NCI-H524 treated with DMSO at 0.1 percent for 48 hours (cell line): Measurements from ENCODE around the gene ZFP57.
A peak's percentile ranks its signal among the peaks of the same experiment; 100 is the strongest.

Experiments
- DNase-seq: peaks from one replicate; lab custom pipeline; 2025; lab: John Stamatoyannopoulos, UW

Gene ZFP57

DNA sequence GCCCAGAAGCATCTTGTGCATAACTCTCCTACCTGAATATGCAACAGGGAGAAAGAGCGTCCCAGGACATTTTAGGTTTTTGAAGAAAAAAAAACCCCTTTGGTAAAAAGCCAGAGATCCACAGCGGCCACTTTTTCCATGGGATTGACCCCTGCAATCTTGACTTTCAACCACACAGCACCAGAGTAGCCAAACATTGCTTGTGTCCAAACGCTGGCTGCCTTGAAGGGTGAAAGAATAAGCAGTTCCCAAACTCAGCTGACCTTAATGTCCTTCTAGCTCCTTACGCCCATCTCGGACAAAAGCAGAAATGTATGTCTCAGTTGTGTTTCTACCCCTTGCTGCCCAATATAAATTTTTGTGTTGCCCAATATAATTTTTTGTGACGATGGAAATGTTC is 25.3 kb downstream of the ZFP57 start:
- no peak for DNase-seq

DNA sequence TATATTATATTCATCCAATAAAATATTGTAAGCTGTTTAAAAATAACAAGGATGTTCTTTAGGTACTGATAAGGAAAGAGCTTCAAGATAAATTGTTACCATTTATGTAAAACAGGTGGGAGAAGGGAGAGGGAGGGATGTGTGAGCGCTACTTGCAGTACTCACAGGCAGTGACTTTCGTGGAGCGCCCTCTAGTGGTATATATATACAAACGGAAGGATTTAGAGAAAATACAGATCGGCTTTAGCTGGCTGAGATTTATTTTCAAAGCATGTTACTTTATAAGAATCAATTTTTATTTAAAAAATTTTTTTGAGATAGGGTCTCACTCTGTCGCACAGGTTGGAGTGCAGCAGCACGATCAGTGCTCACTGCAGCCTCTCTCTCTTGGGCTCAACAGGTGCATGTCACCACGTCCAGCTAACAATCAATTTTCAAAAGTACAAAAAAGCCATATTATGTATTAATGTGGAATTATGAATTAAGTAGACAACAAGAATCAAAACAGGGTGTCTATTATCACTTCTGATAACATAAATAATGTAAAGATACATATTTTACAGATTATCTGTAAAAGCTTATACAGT is 27.4 kb downstream of the ZFP57 start:
- peak; percentile 25 for DNase-seq

DNA sequence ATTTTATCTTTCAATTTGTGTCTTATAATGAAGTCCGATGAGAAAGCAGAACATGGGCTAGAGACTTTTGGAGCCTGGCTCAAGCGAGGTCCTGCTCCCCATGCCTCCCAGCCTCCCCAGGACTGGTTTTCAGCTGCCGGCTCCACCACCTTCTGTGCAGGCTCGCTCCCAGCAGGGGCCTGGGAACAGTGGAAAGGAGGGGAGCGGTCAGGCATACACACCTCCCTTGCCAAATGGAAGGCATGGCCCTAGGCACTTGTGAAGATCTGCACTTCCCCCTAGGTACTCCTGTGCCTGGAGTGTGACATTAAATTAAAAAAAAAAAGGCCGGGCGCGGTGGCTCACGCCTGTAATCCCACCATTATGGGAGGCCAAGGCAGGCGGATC is 28.8 kb downstream of the ZFP57 start:
- no peak for DNase-seq

DNA sequence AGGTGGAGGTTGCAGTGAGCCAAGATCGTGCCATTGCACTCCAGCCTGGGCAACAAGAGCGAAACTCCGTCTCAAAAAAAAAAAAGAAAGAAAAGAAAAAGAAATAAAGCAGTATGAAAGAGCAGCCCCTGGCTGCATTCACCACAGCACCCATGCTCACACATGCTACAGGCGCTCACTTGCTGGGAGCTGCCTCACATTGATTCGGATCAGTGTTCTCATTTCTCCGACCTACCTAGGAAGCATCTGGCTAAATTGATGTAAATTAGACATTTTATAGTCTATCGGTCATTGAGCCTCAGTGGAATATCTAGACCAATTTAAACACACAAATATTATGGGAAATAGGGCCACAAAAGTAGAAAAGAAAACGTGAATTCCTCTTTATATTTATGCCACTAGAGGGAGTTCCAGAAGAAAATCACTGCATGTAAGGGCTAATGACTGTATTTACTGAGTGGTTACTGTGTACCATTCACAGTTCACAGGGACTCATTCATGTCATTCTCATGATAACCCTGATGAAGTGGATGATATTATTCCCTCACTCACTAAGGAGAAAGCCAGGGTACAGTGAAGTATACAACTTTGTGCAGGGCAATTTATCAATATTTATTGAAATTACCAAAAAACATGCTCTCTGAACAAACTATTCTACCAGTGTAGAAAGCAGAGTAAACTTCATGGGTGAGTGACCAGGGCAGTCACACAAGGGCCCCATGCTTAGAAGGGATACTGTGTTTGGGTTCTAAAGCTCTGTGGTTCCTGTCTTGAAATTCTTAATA is 29.3 kb downstream of the ZFP57 start:
- no peak for DNase-seq

DNA sequence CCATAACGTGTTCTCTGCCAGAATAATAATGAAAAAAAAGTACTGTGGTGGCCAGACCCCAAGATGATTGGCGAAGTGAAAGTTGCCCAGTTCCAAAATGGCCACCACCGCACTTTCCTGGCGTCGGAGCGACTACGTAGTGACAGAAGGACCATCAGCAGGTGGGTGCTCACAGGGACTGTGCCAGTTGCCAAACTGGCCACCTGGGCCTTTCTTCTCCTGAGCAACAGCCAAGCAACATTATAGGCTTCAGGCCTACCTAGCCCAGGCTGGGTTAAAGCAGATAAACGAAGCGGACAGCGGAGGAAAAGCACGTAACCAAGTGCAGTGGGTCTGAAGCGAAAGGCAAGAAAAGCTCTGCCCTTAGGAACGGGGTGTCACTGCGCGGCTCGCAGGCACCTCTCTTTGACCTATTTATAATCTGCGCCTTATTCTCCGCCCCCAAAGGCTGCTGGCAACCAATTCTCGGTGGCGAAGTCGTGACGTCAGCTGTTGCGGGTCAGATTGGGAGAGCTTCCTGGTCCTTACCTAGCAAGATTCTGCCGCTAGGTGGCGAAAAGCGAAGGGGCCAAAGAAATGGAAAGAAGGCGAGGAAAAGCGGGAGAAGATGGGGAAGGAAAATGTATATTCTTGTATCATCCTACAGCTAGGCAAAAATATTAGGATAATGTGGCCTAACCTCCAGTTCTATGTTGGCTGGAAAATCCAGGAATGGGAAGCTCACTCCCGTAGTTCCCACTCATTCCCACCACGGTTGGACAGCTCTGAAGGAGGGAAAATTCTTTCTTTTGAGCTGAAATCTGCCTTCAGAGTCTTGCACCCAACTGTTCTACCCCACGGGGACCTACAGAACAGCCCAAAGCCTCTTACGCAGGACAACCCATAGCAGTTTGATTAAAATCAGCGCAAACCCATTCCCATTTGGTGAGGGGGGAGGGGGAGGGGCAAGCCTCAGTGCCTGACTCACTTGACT is 31.0 kb downstream of the ZFP57 start:
- peak; percentile 78 for DNase-seq

DNA sequence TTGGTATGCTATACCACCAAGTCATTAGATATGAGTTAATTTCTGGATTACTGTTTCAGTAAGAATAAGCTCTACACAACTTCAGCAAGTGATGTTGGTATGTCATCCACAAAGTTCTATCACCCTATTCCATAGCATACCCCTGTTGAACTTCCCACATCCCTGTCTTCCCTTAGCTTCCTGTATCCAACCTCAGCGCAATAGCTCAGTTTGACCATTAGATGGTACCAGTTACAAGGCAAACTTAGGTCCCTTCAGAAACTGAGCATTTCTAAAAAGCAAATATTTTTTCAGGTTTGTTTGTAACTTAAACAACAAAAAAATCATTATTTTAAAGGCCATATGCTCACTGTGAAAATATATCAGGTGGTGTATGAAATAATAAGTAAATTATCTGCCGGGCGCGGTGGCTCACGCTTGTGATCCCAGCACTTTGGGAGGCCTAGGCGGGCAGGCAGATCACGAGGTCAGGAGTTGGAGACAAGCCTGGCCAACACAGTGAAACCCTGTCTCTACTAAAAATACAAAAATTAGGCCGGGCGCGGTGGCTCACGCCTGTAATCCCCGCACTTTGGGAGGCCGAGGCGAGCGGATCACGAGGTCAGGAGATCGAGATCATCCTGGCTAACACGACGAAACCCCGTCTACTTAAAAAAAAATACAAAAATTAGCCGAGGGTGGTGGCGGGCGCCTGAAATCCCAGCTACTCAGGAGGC is 32.9 kb downstream of the ZFP57 start:
- DNase-seq: no peak

DNA sequence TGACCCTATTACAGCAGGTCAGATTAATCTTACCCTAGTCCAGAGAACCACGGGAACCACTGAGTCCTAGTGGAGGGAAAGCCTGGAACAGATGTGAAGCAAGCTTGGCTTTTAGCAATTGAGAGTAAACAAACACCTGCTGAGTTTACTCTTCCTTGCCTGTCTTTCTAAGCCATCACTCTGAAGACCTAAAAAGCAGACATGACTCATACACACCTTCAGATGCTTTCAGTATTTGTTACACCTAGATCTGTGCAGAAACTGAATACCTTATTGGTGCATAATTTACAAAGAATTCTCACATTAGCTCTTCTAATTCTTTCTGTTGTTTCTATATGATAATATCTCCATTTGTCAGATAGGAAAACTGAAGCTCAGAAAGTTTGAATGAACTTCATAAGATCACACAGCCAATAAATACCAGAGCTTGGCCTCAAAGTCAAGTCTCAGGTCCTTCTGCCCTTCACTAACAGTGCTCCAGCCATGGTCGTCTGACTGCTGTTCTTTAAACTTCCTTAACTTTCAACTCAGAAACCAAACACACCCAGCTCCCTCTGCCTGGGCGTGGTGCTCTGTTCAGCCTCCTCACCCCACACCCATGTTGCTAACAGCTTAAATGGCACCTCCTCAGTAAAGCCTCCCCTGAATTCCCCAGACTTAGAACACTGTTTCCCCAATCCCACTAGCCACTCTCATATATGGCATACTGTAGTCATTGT is 39.4 kb downstream of the ZFP57 start:
- no peak for DNase-seq

DNA sequence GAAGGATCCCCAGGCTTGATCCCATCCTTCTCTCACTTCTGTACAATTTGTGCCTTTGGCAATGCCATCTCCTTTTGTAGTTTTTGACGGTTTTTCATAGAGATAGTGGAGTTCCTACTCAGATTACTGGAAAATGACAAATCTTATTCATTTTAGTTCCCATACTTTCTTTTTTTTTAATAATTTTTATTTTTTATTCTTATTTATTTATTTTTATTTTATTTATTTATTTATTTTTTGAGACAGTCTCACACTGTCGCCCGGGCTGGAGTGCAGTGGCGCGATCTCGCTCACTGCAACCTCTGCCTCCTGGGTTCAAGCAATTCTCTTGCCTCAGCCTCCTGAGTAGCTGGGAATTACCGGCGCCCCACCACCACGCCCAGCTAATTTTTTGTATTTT is 43.7 kb downstream of the ZFP57 start:
- DNase-seq: no peak

DNA sequence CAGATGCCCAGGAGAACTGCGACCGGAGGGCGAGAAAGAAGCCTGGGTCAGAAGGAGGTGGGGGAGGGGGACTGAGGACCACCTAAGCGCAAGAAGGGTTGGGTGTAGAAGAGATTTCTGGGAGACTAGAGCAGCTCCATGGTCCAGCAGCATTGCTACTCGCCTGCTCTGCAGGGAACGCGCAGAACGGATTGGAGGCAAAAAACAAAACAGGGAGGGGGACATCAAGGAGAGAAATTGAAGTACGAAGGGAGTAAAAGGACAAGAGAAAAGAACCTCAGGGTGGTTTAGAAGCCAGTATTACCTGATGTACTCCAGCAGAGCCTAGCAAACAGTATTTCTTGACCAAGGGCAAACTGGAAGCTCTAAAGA is 47.4 kb downstream of the ZFP57 start:
- DNase-seq: no peak

DNA sequence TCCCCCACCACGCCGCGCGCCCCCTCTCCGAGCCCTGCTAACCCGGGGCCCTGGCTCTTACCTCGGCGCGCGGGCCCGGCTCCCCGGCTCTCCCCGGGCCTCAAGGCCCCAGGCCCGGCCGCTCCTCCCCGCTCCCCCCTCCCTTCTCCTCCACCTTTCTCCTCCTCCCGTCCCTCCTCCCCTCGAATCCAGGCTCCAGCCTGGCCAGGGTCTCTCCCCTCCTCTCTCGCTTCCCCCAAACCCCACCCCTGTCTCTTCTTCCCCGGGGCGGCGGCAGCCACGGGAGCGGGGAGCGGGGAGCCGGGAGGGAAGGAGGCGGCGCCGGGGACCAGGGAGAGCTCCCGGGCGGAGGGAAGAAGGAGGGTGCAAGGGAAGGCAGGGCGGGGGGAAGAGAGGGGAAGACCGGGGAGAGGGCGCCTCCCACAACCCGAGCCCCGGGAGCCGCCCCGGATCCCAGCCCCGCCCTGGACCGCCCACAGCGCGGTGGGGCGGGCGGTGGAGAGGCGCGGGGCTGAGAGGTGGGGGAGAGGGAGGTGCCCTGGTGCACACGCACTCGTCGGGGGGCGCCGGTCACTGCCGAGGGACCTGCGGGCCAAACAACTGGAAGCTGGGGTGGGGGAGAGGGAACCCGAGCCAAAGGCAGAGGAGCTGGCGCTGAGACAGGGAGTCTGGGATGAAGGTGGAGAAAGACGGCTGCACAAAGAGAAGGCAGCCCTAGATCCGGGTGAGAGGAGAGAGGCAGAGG is 48.0 kb downstream of the ZFP57 start, which contains the start of gene GABBR1:
GABBR1 (minus strand) TSS at position 395 of the 745 bp plus-strand sequence. CDS start 798 bp downstream, outside the sequence.
- peak; percentile 48 for DNase-seq

DNA sequence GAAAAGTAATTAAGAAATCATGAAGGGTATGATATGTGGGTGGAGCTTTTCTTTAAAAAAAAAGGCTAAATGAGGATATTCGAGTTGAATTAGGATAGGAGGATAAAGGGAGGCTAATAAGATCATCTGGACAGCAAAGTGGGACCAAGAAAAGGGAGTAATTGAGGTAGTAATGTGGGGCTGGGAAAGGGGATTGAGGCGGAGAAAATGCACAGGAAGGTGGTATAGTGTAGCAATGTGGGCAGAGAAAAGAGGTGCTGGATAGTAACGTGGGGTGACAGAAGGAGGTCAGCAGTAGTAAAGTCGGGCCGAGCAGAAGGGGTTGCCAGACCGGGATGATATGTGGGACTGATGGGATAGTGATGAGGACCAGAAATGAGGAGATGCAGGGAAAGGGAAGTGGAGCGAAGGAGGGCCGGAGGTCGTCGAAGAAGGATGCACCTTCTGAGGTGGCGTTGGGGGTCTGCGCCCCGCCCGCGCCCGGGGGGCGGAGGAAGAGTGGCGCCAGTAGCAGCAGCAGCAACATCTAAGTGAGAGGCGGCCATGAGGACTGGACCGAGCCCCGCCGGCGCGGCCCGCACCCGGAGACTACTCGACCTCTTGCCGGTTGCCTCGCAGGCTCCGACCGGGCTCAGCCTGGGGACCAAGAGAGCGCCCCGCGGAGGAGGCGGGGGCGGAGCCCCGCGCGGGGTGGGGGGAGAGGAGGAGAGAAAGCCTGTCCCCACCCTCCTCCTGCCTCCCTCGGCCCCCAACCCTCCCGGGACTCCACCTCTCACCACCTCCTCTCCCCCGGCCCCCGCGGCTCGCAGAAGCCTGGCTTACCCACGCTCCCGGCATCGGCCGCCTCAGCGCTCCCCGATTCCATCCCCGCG is 48.9 kb downstream of the ZFP57 start:
- DNase-seq: no peak

DNA sequence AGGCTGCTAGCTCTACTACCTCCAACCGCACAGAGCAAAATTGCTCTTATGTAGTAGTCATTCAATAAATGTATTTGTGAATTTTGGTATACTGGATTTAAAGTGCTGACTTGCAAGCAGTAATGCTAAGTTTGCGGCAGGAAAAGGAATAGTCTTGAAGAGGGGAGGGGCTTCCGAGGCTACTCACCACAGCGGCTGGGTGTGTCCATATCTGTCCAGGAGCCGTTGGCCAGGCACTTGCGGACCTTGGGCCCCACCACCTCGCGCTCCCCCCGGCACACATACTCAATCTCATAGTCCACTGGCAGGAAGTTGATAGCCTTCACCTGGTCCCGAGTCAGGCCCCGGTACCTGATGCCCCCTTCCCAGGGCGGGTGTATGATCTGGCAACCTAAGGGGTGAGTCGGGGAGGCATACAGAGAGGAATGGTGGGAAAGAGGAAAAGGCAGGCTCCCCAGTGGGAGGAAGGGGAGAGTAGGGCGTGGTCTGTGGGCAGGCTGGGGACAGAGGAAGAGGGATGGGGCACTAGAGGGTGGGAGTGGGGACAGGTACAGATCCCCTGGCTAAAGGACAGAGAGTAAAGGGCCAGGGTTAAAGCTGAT is 49.6 kb downstream of the ZFP57 start:
- DNase-seq: no peak

DNA sequence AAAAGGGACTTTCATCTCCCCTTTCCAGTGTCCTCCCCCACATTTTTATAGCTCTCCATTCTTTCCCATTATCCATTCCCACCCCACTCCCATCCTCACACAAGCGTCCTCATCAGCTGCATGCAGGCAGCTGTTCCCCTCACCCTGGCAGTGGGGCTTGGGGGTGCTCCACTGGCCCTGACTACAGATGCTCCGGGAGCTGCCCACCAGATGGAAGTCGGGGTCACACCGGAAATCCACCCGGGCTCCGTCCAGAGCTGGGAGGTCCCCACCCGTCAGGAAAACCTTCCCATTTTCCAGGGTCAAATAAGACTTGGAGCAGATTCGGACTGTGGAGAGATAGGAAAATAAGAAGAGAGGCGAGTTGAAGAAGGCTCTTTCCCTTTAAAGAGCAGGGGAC is 50.6 kb downstream of the ZFP57 start:
- DNase-seq: no peak

DNA sequence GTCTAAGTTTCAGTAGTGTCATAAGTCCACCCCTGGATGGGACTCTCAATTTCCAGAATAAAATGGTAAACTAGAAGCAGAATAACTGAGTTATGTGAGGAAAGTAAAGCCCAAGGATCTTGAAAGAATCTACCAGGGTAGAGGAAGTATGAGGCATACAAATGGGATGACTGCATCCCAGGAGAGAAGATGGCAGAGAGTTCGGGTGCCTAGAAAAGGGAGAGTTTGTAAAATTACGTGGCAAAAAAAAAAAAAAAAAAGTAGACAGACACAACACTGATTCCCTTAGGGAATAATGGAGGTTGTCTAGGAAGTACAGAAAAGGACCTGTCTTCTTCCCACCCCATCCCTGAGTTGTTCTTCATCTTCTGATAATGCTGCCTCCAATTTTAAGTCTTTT is 51.4 kb downstream of the ZFP57 start:
- DNase-seq: no peak

DNA sequence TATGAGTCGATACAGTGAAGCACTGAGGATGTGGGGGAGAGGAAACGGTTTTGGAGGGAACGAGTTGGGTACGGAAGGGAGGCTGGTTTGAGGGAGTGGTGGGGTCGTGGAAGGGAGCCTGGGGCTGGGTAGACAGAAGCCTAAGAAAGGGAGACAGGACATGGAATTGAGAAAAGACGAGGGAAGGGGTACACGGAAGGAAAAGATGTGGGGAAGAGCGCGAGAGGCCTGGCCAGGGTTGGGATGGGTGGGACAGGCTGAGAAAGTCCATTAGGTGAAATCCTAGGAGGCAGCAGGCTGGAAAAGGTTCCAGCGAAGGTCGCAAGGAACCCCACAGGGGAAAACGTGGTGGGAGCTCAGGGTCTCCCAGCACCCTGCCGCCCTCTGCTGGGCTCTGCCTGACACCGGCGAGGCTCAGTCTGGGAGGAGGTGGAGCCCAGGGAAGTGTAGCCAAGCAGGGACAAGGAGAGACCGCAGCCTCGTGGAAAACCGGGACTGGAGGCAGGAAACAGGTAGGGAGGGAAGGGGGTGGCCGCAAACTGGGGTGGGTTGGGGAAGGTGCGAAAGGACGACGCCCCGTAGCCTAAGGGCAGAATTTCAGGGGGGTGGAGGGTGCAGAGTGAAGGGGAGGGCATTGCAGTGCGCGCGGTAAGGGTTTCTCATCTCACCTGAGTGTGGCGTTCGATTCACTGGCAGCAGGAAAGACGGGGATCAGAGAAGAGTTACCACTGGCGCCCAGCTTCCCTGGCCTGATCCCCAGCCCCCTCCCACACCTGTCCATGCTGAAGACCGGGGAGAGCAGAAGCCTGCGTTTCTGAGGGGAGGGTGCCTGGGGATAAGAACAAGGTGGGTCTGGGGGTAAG is 52.3 kb downstream of the ZFP57 start:
- DNase-seq: peak; percentile 41

DNA sequence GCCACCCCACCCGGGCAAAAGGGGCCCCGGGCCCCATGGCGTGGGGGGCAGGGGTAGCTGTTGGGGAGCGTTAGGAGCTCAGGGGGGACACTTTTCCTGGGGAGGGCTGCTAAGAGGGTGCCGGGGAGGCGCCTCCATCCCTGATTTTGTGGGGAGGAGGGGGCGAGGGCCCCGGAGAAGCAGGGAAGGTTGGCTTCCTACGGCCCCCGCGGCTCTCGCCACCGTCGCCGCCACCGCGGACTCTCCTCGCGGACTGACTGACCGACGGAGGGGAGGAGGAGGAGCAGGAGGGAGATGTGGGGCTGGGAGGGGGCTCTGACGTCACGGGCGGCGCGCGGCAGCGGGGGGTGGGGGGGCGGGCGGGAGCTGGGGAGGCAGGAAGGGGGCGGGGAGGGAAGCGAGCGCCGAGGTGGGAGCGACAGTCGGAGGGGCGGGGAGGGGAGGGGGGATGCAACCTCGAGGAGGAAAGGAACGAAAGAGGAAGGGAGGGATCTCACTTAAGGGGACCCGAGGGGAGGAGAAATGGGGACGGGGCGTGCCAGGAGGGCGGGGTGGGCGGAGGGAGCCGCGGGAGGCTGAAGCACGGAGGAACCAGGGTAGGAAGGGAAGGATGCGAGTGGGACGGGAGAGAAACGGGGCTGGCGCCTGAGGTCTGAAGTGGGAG is 53.1 kb downstream of the ZFP57 start:
- peak; percentile 4 for DNase-seq

DNA sequence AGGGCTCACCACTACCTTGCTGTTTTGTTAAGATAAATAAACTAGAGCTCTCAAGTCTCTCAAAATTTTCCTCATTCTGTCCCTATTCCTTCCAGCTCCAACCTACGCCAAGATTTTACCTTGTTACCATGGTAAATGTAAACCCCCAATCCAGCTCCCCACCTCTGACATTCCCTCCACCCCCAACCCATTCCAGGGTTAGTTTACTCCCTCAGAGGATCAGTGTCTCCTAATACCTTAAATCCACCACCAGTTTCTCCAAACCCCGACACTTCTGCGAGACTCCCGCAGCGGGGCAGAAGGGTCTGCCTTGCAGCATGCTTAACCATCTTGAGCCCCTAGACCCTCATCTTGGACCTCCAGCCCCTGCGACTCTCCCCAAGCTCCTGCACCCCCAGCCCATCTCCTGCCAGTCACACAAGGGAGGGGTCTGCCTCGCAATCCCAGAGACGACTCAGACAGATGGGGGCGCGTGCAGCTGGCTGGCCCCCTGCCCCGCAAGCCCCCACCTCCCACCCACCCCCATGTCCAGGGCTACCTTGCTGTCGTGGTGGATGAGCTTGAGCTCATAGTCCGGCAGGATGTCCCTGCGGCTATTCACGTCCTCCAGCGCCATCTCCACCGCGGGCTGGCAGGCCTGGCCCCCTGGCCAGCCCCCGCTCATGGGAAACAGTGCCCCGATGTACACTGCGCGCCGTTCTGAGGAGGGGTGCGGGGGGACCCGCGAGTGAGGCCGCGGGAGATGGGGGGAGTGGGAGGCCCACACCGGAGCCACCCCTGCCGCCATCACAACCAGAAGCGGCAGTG is 53.8 kb downstream of the ZFP57 start:
- no peak for DNase-seq
